NAMALWA (cell line): ENCODE data around the gene CYB5A.

Experiments
- DNase-seq: peaks from one replicate; pipeline ENCODE4 v3.0.0-alpha.2; 2015; ENCODE audit warnings: low spot score

Gene CYB5A

DNA sequence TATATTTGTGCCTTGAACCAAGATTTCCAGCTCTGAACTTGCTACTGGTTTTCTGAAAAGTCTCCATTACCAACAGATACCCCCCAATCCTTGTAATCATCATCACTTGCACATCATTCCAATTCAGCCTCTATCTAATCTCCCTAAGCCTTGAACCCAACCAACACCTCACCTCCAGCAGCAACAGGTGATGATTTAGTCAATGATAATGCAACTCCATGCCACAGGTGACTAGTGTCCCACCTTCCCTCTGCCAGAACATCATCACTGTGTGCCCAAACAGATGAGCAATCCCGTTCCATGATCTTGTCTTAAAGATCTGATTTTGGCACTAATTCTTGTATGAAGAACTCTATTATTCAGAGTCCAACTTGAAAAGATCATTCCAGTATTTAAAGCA is 75.9 kb downstream of the CYB5A start:
- DNase-seq = no peak

DNA sequence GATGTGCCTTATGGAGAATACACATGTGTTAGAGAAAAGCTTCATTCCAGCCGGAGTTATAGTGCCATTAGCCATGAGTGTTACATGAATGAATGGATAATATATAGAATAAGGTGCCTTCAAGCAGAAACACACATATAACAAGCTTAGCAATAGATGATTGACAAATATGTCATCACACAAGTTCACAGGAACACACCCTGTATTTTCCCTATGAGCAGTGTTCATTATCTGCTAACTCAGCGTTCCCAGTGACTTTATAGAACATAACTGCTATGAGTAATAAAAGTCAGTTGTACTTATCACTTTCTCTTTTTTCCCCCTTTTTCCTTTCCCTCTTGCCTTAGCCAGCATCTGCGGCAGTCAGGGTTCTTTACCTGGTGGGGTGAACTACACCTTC is 78.3 kb downstream of the CYB5A start:
- DNase-seq = no peak

DNA sequence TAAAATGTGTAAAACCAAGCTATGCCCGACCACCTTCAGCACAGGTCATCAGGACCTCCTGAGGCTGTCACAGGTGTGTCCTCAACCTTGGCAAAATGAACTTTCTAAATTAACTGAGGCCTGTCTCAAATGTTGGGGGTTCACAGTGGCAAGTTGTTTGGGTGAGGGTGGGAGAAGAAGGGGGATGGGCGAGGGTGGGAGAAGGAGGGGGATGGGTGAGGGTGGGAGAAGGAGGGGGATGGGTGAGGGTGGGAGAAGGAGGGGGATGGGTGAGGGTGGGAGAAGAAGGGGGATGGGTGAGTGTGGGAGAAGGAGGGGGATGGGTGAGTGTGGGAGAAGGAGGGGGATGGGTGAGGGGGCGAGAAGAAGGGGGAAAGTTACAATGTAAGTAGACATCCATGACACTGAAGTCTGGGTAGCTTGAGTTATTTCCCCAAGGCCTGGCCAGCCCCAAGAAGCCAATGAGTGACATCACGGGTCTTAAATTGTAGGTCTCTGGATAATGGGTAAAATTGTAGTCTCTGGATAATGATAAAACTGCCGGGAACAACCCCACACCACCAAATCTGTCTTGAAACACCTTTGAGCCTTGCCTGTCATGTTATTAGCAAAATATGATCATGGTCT is 87.1 kb downstream of the CYB5A start:
- DNase-seq = no peak

DNA sequence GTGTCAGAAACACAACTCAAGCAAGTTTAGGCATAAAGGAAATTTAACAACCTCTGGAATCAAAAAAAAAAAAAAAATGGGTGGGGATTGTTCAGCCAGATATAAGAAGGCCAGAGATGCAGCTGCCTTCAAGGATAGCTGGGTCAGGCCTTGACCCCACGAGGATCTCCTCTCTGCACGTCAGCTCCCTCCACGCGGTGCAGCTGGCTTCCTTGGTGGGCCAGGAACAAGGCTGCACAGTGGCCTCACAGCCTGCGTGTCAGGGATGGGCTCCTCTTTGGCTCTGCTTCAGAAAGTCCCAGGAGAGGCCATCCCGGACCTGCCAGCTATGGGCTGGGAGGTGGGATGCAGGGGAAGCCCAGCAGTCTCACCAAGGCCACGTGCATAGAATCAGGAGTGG is 88.0 kb downstream of the CYB5A start:
- no peak for DNase-seq
